ENCODE measurements around the gene LRP1B.

DNA sequence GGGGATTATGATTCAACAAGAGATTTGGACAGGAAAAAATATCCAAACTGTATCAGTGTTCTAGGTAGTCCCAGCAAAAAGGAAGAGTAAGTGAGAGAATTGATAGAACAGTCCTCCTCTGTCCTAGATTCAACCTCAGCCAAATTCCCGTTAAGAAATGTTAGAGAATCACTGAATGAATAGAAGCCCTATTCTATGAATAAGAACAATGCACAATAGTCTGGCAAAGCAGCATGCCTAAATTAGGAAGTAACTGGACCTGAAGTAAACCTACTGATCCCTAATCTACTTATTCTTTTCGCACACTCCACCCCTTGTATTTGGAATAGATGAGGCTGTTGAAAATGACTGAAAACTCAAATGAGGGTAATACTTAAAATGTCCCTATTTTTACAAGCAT, 1665.5 kb downstream of the LRP1B start:
- TF ChIP-seq POLR2A (IDR thresholded peaks at IDR 0.05; ENCODE audit: low read depth, low read length) (no peak), POLR2AphosphoS5 (IDR thresholded peaks at IDR 0.05; ENCODE audit: low read depth, low read length) (no peak), TAF1 (IDR thresholded peaks at IDR 0.05; ENCODE audit: borderline replicate concordance, low read depth, low read length) (no peak)
